GM19099 (cell line): ENCODE results near the gene ZIC5.

Source experiments
- POLR2A ChIP-seq: IDR thresholded peaks from 3 replicates; pipeline ENCODE4 v1.6.1; 2011; ENCODE audit warnings: low read depth; ENCODE audit not compliant: insufficient read length; ENCODE audit errors: extremely low read depth

Gene ZIC5

GRCh38 chr13:99973808-99974185 lies 2.2 kb upstream of the ZIC5 start:
- no peak for TF ChIP-seq POLR2A

- TF ChIP-seq POLR2A = no peak
These were observed 1.7 kb upstream of the ZIC5 start for GRCh38 chr13:99973163-99973807.

GRCh38 chr13:99972190-99972731 lies 694 bp upstream of the ZIC5 start:
- no peak for TF ChIP-seq POLR2A

- no peak for TF ChIP-seq POLR2A
These were observed 654 bp downstream of the ZIC5 start for GRCh38 chr13:99970651-99971575.

DNA sequence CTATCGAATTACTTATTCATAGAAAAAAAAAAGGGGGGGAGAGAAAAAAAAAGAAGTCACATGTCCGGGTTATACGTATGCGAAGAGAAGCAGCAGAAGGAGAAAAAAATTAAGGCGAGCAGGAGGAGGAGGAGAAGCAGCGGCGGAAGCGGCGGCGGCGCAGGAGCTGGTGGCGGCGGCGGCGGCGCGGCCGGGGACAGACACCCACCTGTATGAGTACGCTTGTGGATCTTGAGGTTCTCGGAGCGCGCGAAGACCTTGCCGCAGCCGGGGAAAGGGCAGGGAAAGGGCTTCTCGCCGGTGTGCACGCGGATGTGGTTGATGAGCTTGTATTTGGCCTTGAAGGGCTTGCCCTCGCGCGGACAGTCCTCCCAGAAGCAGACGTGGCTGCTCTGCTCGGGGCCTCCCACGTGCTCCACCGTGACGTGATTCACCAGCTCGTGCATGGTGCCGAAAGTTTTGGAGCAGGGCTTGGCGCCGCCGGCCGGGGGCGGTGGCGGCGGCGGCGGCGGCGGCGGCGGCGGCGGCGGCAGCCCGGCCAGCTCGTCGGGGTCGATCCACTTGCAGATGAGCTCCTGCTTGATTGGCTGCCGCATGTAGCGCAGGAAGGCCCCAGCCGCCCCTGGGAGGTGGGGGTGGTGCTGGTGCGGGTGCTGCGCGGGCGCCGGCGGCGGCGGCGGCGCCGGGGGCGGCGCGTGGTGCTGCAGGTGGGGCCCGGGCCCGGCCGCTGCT lies 1.5 kb downstream of the ZIC5 start:
- TF ChIP-seq POLR2A = no peak

- no peak for TF ChIP-seq POLR2A
These were observed 2.1 kb downstream of the ZIC5 start for GRCh38 chr13:99969453-99969918.

DNA sequence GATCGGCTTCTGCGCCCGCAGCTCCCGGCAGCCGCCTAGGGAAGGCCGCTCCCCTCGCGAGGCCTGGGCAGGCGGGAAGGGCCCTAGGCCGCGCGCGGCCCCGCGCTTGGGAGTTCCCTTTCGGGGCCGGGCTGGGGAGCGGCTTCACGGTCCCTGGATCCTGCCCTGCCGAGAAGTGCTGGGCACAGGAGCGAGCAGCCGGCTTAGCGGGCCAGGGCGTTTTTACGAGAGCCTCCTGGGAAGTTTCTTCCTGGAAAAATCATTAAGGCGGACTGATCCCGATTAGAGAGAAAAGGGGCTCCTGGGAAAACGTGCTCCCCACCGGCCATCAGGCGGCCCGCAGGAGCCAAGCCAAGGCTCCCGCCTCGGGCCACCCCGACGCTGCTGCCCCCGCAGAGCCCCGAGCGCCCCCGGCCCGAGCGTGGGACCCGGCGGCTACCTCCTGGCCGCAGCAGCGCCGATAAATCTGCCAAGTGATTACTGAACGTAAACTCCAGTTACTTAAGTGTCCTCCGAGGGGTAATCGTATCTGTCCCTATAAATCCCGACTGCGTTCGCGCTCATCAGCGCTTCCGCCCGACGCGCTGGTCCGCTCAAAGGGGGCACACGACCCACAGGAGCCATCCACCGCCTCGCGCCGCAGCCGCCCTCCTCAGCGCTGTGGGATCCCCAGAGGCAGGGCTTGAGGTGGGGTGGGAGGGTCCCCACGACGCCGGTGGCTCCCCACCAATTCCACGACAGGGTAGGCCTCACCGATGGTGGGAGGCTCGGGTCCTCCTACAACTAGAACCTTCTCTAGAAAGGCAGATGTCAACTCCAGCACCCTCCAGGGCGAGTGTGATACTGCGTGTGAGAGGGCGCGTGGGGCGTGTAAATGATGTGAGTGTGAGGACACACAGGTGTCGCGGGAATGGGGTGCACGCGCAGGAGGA lies 2.8 kb downstream of the ZIC5 start:
- no peak for TF ChIP-seq POLR2A

- TF ChIP-seq POLR2A = no peak
These were observed 3.6 kb downstream of the ZIC5 start for GRCh38 chr13:99967869-99968520.

DNA sequence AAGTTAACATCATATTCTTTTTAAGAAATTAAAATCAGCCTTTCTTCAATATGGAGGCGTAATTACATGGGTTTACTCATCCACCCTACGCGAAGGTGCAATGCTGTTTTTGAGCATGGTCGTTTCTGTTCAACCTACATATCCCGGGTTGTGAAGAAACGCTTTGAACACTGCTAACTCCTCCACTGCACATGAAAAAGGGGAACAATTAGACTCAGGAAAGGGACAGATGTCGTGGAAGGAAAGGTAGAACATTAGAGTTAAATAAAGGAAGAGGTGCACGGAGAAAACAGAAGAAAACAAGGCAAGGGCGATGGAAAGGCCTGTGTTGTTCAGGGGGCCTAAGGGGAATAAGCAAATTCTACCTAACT lies 4.1 kb downstream of the ZIC5 start:
- TF ChIP-seq POLR2A = no peak

GRCh38 chr13:99966064-99966805 lies 5.3 kb downstream of the ZIC5 start:
- TF ChIP-seq POLR2A = no peak

DNA sequence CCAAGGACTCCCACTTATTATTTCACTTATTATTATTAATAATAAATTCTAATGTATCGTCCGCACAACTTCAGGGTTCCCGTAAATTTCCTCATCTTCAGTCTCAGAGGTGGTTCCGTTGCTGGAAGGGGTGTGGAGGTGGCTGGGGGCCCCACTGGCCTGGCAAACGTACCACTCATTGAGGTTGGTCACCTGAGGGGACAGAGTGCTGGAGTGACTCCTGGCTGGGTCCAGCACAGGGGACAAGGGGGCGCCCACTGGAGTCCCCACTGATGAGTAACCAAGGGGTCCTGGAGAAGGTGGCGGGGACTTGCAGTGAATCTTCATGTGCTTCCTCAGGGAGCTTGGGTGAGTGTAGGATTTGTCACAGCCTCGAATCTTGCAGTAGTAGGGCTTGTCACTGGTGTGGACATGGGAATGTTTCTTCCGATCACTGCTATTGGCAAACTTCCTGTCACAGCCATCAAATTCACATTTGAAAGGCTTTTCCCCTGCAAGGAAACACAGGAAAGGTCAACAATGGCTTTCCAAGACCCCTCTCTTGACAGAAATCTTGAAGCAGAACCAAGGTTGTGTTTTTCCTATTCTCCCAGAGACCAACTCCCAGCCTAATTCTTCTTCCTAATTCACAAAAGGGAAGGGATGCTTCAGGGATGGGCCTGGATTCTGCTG lies 6.1 kb downstream of the ZIC5 start:
- no peak for TF ChIP-seq POLR2A

DNA sequence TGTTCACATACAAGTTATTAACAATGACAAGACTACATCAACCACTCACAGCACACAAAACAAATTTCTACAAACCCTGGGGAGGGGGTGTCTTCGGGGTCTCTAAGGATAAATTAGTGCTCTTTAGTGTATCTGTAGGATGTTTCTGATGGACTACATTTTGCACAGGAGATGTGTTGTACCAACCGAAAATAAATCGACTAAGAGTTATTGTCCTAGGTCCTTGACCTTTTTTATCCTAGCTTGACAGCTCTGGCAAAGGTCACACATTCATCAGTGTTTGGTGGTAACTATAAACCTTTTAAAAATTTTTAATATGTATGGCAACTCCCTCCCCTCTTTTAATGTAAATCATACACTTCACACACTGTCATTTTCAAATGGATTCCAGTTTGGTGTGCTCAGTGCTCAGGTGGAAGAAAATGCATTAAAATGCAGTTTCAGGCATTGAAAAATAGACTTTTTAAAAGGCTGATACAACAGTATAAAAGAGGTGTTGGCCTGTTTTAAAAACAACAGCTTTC lies 7.7 kb downstream of the ZIC5 start:
- no peak for TF ChIP-seq POLR2A
